Spleen (tissue), 11 donors: ENCODE measurements around the gene UCK1. TPM values are rescaled to one million over a fixed set of nuclear protein-coding genes. Genes with fewer than 3 reads are reported as not detected.

Experiments used
- DNase-seq: peaks from one replicate; pipeline ENCODE4 v3.0.0-alpha.2; 2020
- H3K27ac ChIP-seq, 8 donors: fragments of 200-600 bp; sonication (generic) in 7 of 8; 1 replicate in 4 of 8; 2 replicates in 4 of 8; pipeline versions ENCODE4 v1.5.0 to v1.8.0; 2016 to 2021; ENCODE audit warnings: inconsistent platforms in 4 of 8, mild to moderate bottlenecking in 4 of 8, moderate library complexity in 1 of 8
- H3K27me3 ChIP-seq, 7 donors: fragments of 200-600 bp; sonication (generic) in 6 of 7; replicated peaks in 1 of 7; 1 replicate in 4 of 7; 2 replicates in 3 of 7; pipeline versions ENCODE4 v1.5.0 to v1.8.0; 2016 to 2021; ENCODE audit warnings: inconsistent platforms in 3 of 7, mild to moderate bottlenecking in 1 of 7
- H3K36me3 ChIP-seq, 6 donors: fragments of 200-600 bp; sonication (generic) in 5 of 6; 1 replicate in 4 of 6; 2 replicates in 2 of 6; pipeline versions ENCODE4 v1.5.0 to v1.8.0; 2016 to 2021; ENCODE audit warnings: inconsistent platforms in 2 of 6
- H3K4me1 ChIP-seq, 6 donors: fragments of 200-600 bp; sonication (generic) in 5 of 6; 1 replicate in 3 of 6; 2 replicates in 3 of 6; pipeline versions ENCODE4 v1.5.0 to v1.8.0; 2016 to 2021; ENCODE audit warnings: inconsistent platforms in 3 of 6
- H3K4me3 ChIP-seq, 8 donors: fragments of 200-600 bp; sonication (generic) in 7 of 8; 1 replicate in 4 of 8; 2 replicates in 4 of 8; pipeline versions ENCODE4 v1.5.0 to v1.8.0; 2016 to 2021; ENCODE audit warnings: inconsistent platforms in 4 of 8, mild to moderate bottlenecking in 4 of 8, moderate library complexity in 2 of 8
- H3K9me3 ChIP-seq, 8 donors: fragments of 200-600 bp; sonication (generic) in 7 of 8; 1 replicate in 4 of 8; 2 replicates in 4 of 8; pipeline versions ENCODE4 v1.5.0 to v1.8.0; 2016 to 2021; ENCODE audit warnings: inconsistent platforms in 4 of 8
- POLR2A ChIP-seq, 3 donors: fragments of 450-650 bp; IDR thresholded peaks; one replicate each; pipeline ENCODE4 v1.5.1; 2017; ENCODE audit warnings: antibody characterized with exemption in 3 of 3, mild to moderate bottlenecking in 1 of 3
- POLR2AphosphoS5 ChIP-seq, 3 donors: sonication (generic); formaldehyde crosslinking; IDR thresholded peaks; one replicate each; pipeline ENCODE4 v1.5.1; 2017; ENCODE audit warnings: antibody characterized with exemption in 3 of 3
- WGBS, 5 donors: extraction: QIAGEN DNeasy Blood & Tissue Kit in 3 of 5; methylation state at CpG; one replicate each; pipeline versions ENCODE4 v1.1.5 to v1.1.7; 2013 to 2018; 5-methylcytosine and 5-hydroxymethylcytosine counted together
- intact Hi-C: fragments of 100-400 bp; cut with DNase I; formaldehyde crosslinking; loops from one replicate; pipeline ENCODE4 v1.15.0; 2023; ENCODE audit warnings: low total_unique reads
- polyA plus RNA-seq, 3 donors: library from polyadenylated mRNA; stranded (reverse); fragments of 200-250 nt; gene quantifications; one replicate each; pipeline ENCODE4 v1.2.1, GENCODE V29; 2013
- total RNA-seq, 7 donors: library from RNA; depleted of rRNA in 3 of 7; stranded (reverse); fragments of >200 nt in 3 of 7; fragmentation: NEBNext Ultra II Directional in 4 of 7; extraction: Animal tissue kit (Norgen Biotek cat#: 25700) in 4 of 7; gene quantifications; one replicate each; pipeline versions ENCODE4 v1.1.0 to v1.2.1, GENCODE V29; 2016 to 2021
- TF ChIP-seq, protein P1 (sequence below), 11 experiments: fragments of 200-600 bp in 7 of 11; fragments of 450-650 bp in 4 of 11; sonication (generic) in 4 of 11; IDR thresholded peaks in 8 of 11; conservative IDR thresholded peaks in 3 of 11; 1 replicate in 7 of 11; 2 replicates in 4 of 11; pipeline versions ENCODE4 v1.4.0 to v1.8.0; 2016 to 2021; ENCODE audit warnings: antibody characterized with exemption in 11 of 11, inconsistent platforms in 4 of 11, mild to moderate bottlenecking in 1 of 11
- donor health status: healthy with polysubstance abuse.
- donor health status: DM: no; HTN: no; CAD: no; lungs with moderate emphysema.
- donor health status: DM: no; HTN: no; CAD: no.
- donor health status: Bipolar disorder and iron deficiency.
- donor health status: healthy.
- donor health status: DM: no; HTN: no; CAD: no.
- donor health status: DM: yes; HTN: yes; CAD: no.

The UCK1 gene
- total and polyA plus RNA-seq, 10 donors = 20.3 to 32.9 (median 23.8) TPM

DNA sequence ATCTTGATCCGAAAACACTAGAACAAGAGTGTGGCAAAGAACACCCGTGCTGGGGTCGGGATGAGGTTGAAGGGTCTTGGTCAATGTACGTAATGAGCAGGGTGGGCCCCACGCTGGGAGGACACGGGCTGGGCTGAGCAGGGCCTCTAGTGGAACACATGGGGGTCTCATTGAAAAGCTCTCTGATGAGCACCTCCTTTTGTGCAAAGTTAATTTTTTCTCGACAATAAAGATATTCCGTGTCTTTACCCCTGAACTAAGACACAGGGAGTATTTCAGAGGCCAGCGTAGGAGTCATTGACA lies 8.0 kb downstream of the UCK1 start:
- TF ChIP-seq POLR2AphosphoS5 (IDR thresholded peaks at IDR 0.05) = peak in 1 of 3 donors; percentile 3
- TF ChIP-seq, protein P1, sequence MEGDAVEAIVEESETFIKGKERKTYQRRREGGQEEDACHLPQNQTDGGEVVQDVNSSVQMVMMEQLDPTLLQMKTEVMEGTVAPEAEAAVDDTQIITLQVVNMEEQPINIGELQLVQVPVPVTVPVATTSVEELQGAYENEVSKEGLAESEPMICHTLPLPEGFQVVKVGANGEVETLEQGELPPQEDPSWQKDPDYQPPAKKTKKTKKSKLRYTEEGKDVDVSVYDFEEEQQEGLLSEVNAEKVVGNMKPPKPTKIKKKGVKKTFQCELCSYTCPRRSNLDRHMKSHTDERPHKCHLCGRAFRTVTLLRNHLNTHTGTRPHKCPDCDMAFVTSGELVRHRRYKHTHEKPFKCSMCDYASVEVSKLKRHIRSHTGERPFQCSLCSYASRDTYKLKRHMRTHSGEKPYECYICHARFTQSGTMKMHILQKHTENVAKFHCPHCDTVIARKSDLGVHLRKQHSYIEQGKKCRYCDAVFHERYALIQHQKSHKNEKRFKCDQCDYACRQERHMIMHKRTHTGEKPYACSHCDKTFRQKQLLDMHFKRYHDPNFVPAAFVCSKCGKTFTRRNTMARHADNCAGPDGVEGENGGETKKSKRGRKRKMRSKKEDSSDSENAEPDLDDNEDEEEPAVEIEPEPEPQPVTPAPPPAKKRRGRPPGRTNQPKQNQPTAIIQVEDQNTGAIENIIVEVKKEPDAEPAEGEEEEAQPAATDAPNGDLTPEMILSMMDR (IDR thresholded peaks at IDR 0.05 in 8 of 11, conservative IDR thresholded peaks at IDR 0.05 in 3 of 11) = no peak
- intact Hi-C loops = no loop called here
- no peak for DNase-seq

DNA sequence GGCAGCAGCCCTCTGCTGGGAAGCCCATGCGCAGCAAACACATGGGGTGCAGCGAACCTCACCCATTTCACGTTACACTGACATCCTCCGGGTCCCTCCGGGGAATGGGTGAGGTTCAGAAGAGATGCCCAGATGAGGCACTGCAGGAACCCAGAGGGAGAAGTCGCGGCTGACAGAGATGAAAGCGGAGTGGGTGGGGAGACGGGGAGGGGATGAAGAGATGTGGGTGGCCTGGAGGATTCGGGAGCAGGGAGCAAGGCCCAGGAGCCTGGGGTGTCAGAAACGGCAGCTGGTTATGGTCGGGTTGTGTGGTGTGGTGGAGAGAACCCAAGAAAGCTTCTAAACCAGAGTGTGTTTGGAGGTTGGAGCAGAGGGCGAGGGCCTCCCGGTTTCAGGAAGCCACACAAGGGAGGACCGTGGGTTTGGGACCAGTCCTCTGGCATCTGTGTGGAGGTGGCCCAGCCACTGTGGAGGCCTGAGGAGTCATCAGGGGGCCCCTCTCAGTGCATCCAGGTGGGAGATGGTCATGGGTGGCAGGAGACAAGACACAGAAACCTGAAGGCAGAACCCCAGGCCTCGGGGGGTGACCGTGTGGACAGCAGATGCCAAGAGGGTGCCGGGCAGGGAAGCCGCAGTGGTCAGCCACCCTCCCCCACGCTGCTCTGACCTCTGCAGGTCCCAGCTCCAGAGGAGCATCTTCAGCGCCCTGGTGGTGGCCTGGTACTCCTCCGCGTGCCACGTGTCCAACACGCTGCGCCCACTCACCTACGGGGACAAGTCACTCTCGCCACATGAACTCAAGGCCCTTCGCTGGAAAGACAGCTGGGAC lies 8.6 kb downstream of the UCK1 start:
- Histone ChIP-seq H3K27me3 (no peaks in the 10 kb centered on the region), H3K9me3 (no peaks in the 10 kb centered on the region), H3K4me1 (peaks cover 0 to 15% (median 2%) of the 10 kb centered on the region in 6 donors), H3K4me3 (no peak overlapping the region), H3K27ac (no peak overlapping the region), H3K36me3 (peaks cover 0 to 100% (median 91%) of the 10 kb centered on the region in 6 donors)
- TF ChIP-seq, protein P1 (IDR thresholded peaks at IDR 0.05 in 8 of 11, conservative IDR thresholded peaks at IDR 0.05 in 3 of 11) = no peak
- TF ChIP-seq POLR2AphosphoS5 (IDR thresholded peaks at IDR 0.05) (peak in 1 of 3 donors; percentile 58), POLR2A (IDR thresholded peaks at IDR 0.05) (no peak)
- no peak for DNase-seq
- intact Hi-C loops = no loop called here
- WGBS, 5 donors = 89 to 94% (median 92%) methylated on average over 28 to 29 of the region's 29 CpGs

More for the DNA sequence above, 8.0 kb downstream of the UCK1 start:
- Histone ChIP-seq H3K36me3 (peaks cover 0 to 100% (median 96%) of the 10 kb centered on the region in 6 donors), H3K27ac (no peak overlapping the region), H3K4me3 (no peak overlapping the region), H3K4me1 (peaks cover 0 to 15% (median 2%) of the 10 kb centered on the region in 6 donors), H3K9me3 (no peaks in the 10 kb centered on the region), H3K27me3 (no peaks in the 10 kb centered on the region)
- 91 to 95% (median 93%) methylated on average over 9 of the region's 9 CpGs for WGBS, 5 donors

DNA sequence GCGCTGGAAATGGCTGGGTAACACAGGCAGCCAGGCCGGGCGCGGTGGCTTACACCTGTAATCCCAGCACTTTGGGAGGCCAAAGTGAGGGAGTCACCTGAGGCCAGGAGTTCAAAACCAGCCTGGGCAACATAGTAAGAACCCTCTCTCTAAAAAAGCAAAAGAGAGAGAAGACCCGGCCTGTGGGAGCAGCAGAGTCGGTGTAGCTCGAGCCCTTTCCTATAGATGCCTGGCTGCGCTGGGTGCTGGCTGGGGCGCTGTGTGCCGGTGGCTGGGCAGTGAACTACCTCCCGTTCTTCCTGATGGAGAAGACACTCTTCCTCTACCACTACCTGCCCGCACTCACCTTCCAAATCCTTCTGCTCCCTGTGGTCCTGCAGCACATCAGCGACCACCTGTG lies 9.2 kb downstream of the UCK1 start:
- Histone ChIP-seq H3K27ac (no peak overlapping the region), H3K4me1 (peaks cover 0 to 15% (median 2%) of the 10 kb centered on the region in 6 donors), H3K9me3 (no peaks in the 10 kb centered on the region), H3K27me3 (no peaks in the 10 kb centered on the region), H3K4me3 (no peak overlapping the region), H3K36me3 (peaks cover 0 to 100% (median 86%) of the 10 kb centered on the region in 6 donors)
- intact Hi-C loops = no loop called here
- DNase-seq = no peak
- WGBS, 5 donors = 94 to 97% (median 96%) methylated on average over 13 of the region's 13 CpGs
- TF ChIP-seq POLR2A (IDR thresholded peaks at IDR 0.05) = no peak
- TF ChIP-seq, protein P1 (IDR thresholded peaks at IDR 0.05 in 8 of 11, conservative IDR thresholded peaks at IDR 0.05 in 3 of 11) = no peak
- peak in 1 of 3 donors; percentile 11 for TF ChIP-seq POLR2AphosphoS5 (IDR thresholded peaks at IDR 0.05)

DNA sequence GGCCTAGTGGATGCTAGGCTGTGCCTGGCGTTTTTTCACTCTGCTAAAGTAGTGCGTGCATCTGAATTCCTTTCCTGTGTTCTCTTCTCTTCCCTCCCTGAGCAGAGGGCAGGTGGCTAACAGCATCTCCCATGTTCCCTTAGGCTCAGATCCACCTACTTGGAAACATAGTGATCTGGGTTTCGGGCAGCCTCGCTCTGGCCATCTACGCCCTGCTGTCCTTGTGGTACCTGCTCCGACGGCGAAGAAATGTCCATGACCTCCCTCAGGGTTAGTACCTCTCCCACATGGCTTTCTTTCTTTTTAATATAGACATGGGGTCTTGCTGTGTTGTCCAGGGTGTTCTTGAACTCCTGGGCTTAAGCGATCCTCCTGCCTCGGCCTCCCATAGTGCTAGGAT lies 9.9 kb downstream of the UCK1 start:
- H3K36me3 ChIP-seq = peaks cover 0 to 100% (median 86%) of the 10 kb centered on the region in 6 donors
- 93 to 97% (median 95%) methylated on average over 10 of the region's 10 CpGs for WGBS, 5 donors
- H3K27ac ChIP-seq = no peak overlapping the region
- H3K9me3 ChIP-seq = peaks cover 0 to 6% (median 0%) of the 10 kb centered on the region in 8 donors
- intact Hi-C loops = no loop called here
- no peaks in the 10 kb centered on the region for H3K27me3 ChIP-seq
- H3K4me1 ChIP-seq = peaks cover 0 to 15% (median 2%) of the 10 kb centered on the region in 6 donors
- TF ChIP-seq POLR2A (IDR thresholded peaks at IDR 0.05) (no peak), POLR2AphosphoS5 (IDR thresholded peaks at IDR 0.05) (no peak)
- TF ChIP-seq, protein P1 (IDR thresholded peaks at IDR 0.05 in 8 of 11, conservative IDR thresholded peaks at IDR 0.05 in 3 of 11) = no peak
- H3K4me3 ChIP-seq = no peak overlapping the region
- DNase-seq = no peak
